CD4-positive, alpha-beta T cell treated with Interleukin-17A for 1 hour (primary cell): ENCODE measurements around the gene PITRM1.

Experiments
- DNase-seq: peaks from one replicate; pipeline ENCODE4 v3.0.0-alpha.2; 2020

PITRM1 gene

DNA sequence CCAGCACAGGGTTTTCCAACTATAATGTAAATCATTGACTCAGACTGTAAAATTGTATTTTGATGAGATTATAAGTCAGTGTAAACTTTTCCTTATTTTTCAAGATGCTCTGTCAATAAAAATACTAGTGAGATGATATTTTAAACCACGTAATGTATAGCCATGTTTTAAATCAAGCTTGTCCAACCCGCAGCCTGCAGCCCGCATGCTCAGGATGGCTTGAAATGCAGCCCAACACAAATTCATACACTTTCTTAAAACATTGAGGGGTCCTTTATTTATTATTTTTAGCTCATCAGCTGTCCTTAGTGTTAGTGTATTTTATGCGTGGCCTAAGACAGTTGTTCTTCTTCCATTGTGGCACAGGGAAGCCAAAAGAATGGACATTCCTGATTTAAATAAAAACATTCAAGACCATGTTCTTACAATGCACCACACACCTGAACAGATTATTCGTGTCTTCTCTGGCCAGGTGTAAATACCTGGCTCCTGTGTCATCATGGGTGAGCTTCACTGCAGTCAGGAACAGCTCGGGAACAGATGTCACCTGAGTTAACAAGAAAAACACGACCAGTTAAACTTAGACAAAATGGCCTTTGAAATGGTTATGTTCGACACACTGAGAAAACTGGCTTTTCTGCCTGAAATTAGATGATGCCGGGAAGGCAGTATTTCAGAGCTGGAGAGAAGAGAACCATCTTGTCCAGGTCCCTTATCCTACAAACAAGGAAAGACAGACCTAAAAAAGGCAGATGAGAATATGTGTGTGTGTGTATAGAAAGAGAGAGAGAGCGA, 5.9 kb downstream of the PITRM1 start:
- DNase-seq: no peak

GRCh38 chr10:3165196-3165595, 7.4 kb downstream of the PITRM1 start:
- no peak for DNase-seq

DNA sequence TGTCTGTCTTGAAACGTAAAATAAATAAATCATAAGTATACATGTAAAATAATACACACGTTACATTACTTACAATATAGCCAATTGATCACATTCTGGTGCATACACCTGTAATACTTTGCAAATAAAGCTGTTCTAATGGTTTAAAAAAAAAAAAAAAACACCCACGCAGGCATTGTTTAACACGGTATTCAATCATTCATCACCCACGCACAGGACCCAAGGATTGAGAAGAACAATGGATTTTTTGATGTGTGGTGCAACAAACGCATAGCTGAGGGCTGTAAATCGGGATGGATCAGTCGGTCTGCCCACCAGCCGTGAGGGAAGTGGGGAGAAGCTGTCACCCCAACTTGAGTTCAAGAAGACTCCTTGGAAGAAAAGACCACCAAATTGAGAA, 8.7 kb downstream of the PITRM1 start:
- no peak for DNase-seq

DNA sequence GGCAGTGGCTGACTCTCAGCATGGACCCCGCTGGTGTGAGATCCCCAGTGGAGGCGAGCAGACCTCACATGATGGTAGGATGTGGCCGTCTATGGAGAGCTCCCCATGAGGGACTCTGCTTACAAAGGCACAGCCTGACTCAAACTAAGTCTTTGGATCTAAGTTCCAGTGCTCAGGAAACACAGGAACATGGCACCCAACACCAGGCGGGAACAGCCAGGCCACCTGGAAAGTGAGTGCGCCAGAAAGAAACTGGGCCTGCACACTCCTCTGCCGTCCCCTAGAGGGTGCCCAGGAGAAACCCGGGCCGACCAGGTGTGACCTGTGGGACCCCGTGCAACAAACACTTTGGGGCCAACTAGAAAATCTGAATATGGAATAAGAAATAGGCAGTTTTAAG, 10.0 kb downstream of the PITRM1 start:
- DNase-seq: no peak

DNA sequence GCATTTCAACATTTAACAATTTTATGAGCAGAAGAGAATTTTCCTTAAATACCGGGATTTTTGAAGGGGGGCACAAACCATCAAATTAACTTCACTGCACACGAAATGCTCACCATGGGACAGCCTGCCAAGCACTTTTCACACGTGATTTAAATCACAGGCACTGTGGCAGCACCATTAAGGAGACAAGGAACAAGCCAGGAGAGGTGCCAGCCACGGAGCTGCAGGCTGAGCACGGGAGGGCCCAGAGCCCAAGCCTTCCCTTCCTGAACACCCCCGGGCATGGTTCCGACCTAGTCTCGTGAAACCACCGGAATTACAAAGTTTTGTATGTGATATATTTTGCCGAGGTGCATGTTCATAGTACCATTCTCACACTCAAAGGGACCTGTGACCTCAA, 13.4 kb downstream of the PITRM1 start:
- DNase-seq: no peak

- no peak for DNase-seq
Observed at GRCh38 chr10:3154666-3155065, 17.9 kb downstream of the PITRM1 start.

- no peak for DNase-seq
Observed at GRCh38 chr10:3152566-3152935, 20.0 kb downstream of the PITRM1 start.

GRCh38 chr10:3151889-3152565, 20.6 kb downstream of the PITRM1 start:
- DNase-seq: no peak

GRCh38 chr10:3150961-3151360, 21.6 kb downstream of the PITRM1 start:
- no peak for DNase-seq

DNA sequence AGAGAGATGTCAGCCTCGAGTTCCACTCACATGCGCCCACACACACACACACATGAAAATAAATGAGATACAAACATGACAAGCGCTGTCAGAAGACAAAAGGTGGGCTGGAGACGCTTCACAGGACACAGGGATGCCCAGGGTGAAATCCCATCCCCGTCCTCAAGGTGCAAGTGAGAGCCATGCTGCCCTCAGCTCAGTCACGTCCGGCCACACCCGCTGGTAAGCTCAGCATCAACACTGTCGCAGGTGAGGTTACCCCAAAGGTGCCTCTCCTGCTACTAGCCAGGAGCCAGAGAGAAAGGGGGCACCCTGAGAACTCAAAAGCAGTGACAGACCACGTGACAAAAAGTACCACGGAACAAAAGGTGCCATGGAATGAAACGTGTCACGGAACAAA, 22.2 kb downstream of the PITRM1 start:
- DNase-seq: no peak

DNA sequence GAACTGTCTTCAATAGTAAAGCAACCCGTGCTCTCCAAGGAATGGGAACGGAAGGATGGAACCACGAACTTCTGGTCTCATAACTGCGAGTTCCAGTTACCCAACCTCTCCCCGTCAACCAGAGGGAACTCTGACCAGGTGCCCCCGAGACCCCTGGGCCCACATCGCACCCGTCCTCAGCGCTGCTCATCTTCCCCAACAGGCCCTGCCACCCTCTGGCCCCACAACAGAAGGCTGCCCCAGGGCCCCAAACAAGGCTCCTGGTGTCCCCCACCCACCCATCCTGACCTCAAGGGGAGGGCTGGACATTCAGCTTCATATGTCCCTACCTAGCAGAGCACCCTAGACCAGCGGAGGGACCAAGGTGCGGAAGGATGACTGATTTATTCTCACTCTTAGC, 22.7 kb downstream of the PITRM1 start:
- no peak for DNase-seq

DNA sequence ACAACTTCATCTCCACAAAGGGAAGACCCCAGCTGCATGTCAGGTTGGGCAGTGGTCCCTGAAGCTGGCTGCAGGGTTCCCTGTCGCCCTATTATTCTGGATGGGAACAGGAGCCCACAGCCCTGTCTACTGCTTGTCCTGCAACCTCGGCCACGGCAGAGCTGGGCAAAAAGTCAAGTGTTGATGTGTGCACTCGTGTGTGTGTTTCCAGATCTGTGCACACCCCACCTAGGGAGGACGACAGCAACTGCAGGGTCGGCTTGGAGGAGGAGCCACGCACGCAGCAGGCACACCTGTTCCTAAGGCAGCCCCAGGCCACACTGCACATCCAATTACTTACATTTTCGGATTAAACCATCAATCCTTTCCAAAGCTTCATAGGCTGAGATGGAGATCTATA, 23.6 kb downstream of the PITRM1 start:
- DNase-seq: no peak

- DNase-seq: no peak
Observed at GRCh38 chr10:3148041-3148440, 24.5 kb downstream of the PITRM1 start.

GRCh38 chr10:3147117-3147820, 25.3 kb downstream of the PITRM1 start:
- no peak for DNase-seq

DNA sequence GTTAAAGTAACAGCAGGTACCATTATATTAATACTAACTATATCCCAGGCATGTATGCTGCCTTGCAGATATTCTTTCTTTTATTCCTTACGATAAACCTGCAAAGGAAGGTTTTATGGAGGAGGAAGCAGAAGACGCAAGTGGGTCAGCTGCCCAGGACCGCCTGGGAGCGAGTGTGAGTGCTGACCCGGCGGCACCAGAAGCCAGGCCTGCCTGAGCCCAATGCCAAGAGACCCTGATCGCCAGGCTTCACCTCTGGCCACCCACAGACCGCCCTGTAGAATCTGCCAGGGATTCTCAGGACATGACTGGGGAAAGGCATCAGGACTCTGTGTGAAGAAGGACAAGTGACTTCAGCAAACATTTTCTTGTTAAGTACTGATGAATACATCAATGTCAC, 26.3 kb downstream of the PITRM1 start:
- no peak for DNase-seq

GRCh38 chr10:3145366-3145765, 27.2 kb downstream of the PITRM1 start:
- no peak for DNase-seq

- no peak for DNase-seq
Observed at GRCh38 chr10:3143791-3144434, 28.7 kb downstream of the PITRM1 start.

DNA sequence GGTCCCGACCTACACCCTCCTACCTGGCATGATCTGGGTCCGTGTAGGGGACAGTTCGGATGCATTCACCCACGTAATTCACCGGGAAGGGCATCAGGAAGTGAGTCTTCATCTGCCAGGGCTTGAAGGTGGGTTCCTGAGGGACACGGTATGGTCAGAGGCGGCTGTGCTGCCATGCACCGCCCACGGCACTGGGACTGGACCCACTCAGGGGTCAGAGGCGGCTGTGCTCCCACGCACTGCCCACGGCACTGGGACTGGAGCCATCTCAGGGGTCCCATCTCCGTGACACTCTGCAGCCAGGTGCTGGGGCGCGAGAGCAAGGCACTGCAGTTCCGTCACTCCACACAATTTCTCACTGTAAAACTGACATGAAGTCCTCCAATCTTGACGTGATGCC, 29.2 kb downstream of the PITRM1 start:
- DNase-seq: no peak

GRCh38 chr10:3142146-3142875, 30.3 kb downstream of the PITRM1 start:
- DNase-seq: no peak

- DNase-seq: no peak
Observed at GRCh38 chr10:3141351-3142005, 31.1 kb downstream of the PITRM1 start.

GRCh38 chr10:3140280-3140679, 32.3 kb downstream of the PITRM1 start:
- no peak for DNase-seq

- DNase-seq: no peak
Observed at GRCh38 chr10:3139216-3139910, 33.2 kb downstream of the PITRM1 start.
